ENCODE results near the gene TMEM8B.

GRCh38 chr9:35858458-35858857, 29.4 kb downstream of the TMEM8B start:
- TF ChIP-seq CTCF (IDR thresholded peaks at IDR 0.05 in 8 of 11, conservative IDR thresholded peaks at IDR 0.05 in 3 of 11) (no peak), POLR2AphosphoS5 (IDR thresholded peaks at IDR 0.05) (no peak), POLR2A (IDR thresholded peaks at IDR 0.05) (no peak)
